Activated gamma-delta T cell treated with Interleukin-2 at 50 U/mL for 16 hours (primary cell): ENCODE results near the gene CACNB4.
"Not testable (repeated sequence)": the region's sequence is repeated elsewhere in the genome, so short reads cannot be mapped to it uniquely, and the experiment has no call there.

Experiments
- DNase-seq: peaks from one replicate; pipeline ENCODE4 v3.0.0-alpha.2; 2020

CACNB4 gene

GRCh38 chr2:152098496-152099366 is at the start of gene CACNB4:
CACNB4 (minus strand) TSS chr2:152099044.
- no peak for DNase-seq

GRCh38 chr2:152134488-152135280 is 35.8 kb upstream of the CACNB4 start:
- no peak for DNase-seq

GRCh38 chr2:152132306-152132705 is 33.5 kb upstream of the CACNB4 start:
- DNase-seq: no peak

GRCh38 chr2:152127628-152128027 is 28.8 kb upstream of the CACNB4 start:
- DNase-seq: no peak

- no peak for DNase-seq
Observed at GRCh38 chr2:152126664-152127063, 27.8 kb upstream of the CACNB4 start.

GRCh38 chr2:152122161-152122560 is 23.3 kb upstream of the CACNB4 start:
- no peak for DNase-seq

- DNase-seq: no peak
Observed at GRCh38 chr2:152120430-152120829, 21.6 kb upstream of the CACNB4 start.

GRCh38 chr2:152115952-152116351 is 17.1 kb upstream of the CACNB4 start:
- DNase-seq: no peak

GRCh38 chr2:152114366-152114765 is 15.5 kb upstream of the CACNB4 start:
- no peak for DNase-seq

GRCh38 chr2:152107140-152107539 is 8.3 kb upstream of the CACNB4 start:
- DNase-seq: not testable (repeated sequence)

GRCh38 chr2:152106464-152106863 is 7.6 kb upstream of the CACNB4 start:
- DNase-seq: no peak

GRCh38 chr2:152103271-152103670 is 4.4 kb upstream of the CACNB4 start:
- DNase-seq: no peak

- no peak for DNase-seq
Observed at GRCh38 chr2:152100961-152101360, 2.1 kb upstream of the CACNB4 start.

- DNase-seq: no peak
Observed at GRCh38 chr2:152099367-152100050, 665 bp upstream of the CACNB4 start.

GRCh38 chr2:152097801-152098495 is 896 bp downstream of the CACNB4 start:
- DNase-seq: no peak

- DNase-seq: no peak
Observed at GRCh38 chr2:152097290-152097800, 1.5 kb downstream of the CACNB4 start.

- no peak for DNase-seq
Observed at GRCh38 chr2:152095146-152095545, 3.7 kb downstream of the CACNB4 start.

- no peak for DNase-seq
Observed at GRCh38 chr2:152094014-152094413, 4.8 kb downstream of the CACNB4 start.

- no peak for DNase-seq
Observed at GRCh38 chr2:152093464-152093863, 5.4 kb downstream of the CACNB4 start.

GRCh38 chr2:152092095-152092494 is 6.7 kb downstream of the CACNB4 start:
- no peak for DNase-seq

- not testable (repeated sequence) for DNase-seq
Observed at GRCh38 chr2:152090726-152091125, 8.1 kb downstream of the CACNB4 start.

GRCh38 chr2:152089238-152089637 is 9.6 kb downstream of the CACNB4 start:
- DNase-seq: no peak

- no peak for DNase-seq
Observed at GRCh38 chr2:152088006-152088405, 10.8 kb downstream of the CACNB4 start.
